ENCODE data around the gene DUSP15. TPM values are rescaled to one million over a fixed set of nuclear protein-coding genes. Genes with fewer than 3 reads are reported as not detected.

DUSP15 gene
- total RNA-seq, 1 donor from 2014 or later, result not detected

DNA sequence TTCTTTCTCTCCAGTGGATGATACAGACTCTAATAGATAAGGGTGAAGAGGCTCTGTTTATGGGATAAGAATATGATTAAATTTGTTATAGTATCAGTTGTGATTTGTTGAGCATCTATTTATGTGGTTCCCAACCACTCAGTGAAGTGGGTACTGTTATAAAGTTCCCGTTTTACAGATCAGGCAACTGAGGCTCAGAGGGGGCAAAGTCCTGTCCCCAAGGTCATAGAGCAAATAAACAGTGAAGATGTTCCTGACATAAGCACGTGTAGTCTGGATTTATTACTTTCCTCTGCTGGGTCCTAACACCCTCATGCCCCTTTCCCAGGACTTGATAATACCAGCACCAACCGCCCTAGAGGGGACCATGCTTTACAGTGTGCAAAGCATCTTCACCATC, 4.1 kb downstream of the DUSP15 start:
- no peak for DNase-seq (ENCODE audit: low read depth)
- TF ChIP-seq, protein P1, sequence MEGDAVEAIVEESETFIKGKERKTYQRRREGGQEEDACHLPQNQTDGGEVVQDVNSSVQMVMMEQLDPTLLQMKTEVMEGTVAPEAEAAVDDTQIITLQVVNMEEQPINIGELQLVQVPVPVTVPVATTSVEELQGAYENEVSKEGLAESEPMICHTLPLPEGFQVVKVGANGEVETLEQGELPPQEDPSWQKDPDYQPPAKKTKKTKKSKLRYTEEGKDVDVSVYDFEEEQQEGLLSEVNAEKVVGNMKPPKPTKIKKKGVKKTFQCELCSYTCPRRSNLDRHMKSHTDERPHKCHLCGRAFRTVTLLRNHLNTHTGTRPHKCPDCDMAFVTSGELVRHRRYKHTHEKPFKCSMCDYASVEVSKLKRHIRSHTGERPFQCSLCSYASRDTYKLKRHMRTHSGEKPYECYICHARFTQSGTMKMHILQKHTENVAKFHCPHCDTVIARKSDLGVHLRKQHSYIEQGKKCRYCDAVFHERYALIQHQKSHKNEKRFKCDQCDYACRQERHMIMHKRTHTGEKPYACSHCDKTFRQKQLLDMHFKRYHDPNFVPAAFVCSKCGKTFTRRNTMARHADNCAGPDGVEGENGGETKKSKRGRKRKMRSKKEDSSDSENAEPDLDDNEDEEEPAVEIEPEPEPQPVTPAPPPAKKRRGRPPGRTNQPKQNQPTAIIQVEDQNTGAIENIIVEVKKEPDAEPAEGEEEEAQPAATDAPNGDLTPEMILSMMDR (conservative IDR thresholded peaks at IDR 0.05; ENCODE audit: low read depth, low read length), result no peak
- no peak overlapping the region for H3K4me3 ChIP-seq (ENCODE audit: low read depth, low read length)

DNA sequence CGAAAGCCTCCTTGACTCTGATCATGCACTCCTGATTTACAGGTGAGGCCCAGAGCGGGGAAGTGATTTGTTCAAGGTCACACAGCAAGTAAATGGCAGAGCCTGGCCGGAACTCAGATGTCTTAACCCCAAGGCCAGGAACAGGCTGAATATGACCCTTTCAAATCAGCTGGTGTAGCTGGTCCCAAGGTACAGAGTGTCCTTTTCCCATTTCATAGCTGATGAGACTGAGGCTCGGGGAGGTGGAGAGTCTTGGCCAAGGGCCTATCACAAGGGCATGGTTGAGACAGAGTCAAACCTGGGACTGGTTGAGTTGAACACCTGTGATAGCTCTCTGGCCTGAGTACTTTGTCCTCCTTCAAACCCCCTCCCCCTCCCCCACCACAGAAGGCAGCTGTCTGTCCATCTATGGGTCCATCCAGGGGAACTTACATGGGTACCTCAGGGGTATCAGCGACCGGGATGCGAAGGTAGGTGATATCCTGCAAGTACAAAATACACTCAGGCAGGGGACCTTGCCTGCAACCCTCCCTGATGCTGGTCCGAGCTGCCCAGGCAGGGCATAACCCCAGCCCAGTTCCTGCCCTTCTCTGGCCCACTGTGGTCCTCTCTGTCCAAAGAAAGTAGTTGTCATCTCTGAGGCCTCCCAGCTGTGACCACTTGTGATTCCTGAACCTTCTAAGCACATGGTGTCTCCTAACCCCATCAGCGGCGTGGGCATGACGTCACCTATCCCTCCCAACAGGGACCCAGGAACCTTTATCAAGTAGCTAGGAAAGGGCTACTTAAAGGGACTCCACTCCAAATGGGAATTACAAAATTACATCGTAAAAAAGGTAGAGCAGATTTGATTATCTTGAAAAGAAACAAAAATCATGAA, 5.6 kb downstream of the DUSP15 start:
- no peak for DNase-seq (ENCODE audit: low read depth)
- no peak overlapping the region for H3K4me3 ChIP-seq (ENCODE audit: low read depth, low read length)
- TF ChIP-seq, protein P1 (conservative IDR thresholded peaks at IDR 0.05; ENCODE audit: low read depth, low read length), result no peak

DNA sequence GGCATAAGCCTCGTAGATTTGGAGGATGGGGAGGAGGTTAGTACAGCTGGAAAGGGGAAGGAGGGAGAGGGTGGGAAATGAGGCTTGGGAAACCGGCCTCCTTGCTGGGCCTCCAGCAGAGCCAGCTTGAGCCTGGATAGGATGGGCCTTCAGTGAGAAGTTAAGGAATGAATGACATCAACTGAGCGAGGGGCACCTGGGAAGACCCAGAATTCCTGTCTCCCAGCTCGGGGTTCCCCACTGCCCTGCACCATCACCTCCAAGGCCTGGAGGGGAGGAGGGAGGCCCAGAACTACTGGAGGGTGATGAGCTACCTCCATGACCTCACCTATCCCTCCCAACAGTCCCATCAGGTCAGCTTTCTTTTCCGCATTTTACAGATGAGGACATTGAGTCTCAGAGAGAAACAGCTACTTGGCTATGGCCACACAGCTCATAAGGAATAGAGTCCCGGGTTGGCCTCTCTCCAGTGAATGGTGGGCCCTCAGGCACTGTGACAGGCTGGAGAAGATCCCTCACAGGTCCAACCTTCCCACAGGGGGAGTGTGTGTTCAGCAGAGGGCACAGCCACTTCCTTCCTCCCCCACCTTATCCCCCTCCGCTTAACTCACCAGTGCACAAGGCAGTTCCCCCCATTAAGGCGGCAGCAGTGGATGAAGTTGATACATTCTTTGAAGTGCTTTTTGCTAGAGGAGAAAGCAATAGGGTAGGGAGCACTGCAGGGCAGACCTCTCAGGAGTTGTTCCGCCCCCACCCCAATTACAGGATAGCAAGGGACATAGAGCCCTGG, 6.8 kb downstream of the DUSP15 start:
- TF ChIP-seq, protein P1 (conservative IDR thresholded peaks at IDR 0.05; ENCODE audit: low read depth, low read length), result no peak
- DNase-seq (ENCODE audit: low read depth), result no peak
- H3K4me3 ChIP-seq (ENCODE audit: low read depth, low read length), result no peak overlapping the region

DNA sequence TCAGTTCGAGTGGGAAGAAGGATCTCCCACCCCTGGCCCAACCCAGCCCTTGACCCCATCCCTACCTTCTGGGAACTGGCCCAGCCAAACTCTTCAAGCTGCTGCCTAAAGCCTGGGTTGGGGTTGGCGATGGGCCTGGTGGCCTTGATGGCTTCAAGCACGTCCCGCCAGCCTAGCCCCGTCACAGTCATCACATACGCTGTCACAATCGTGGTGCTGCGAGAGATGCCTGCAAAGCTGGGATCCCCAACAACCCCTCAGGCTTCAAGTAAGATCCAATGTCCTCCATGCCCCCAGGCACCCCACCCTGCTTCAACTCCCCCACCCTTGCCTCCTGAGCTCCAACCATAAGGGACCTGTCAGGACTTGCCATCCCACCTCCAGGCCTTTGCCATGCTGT, 7.8 kb downstream of the DUSP15 start:
- no peak for DNase-seq (ENCODE audit: low read depth)
- TF ChIP-seq, protein P1 (conservative IDR thresholded peaks at IDR 0.05; ENCODE audit: low read depth, low read length), result no peak
- H3K4me3 ChIP-seq (ENCODE audit: low read depth, low read length), result no peak overlapping the region

DNA sequence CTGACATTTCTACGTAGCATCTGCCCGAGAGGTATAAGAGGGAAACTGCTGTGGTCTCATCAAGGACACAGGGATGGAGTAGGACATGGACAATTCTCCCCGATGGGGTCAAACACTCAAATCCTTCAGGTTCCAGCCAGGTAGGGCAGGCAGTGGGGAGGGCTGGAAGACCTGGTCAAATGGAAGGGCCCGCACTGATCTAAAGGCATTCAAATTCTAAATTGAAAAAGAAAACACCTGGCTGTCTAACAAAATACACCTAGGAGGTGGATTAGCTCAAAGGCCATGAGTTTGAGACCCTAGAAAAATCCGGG, 8.2 kb downstream of the DUSP15 start:
- TF ChIP-seq, protein P1 (conservative IDR thresholded peaks at IDR 0.05; ENCODE audit: low read depth, low read length), result no peak
- peak overlapping the region; percentile 53 for H3K4me3 ChIP-seq (ENCODE audit: low read depth, low read length)
- no peak for DNase-seq (ENCODE audit: low read depth)

DNA sequence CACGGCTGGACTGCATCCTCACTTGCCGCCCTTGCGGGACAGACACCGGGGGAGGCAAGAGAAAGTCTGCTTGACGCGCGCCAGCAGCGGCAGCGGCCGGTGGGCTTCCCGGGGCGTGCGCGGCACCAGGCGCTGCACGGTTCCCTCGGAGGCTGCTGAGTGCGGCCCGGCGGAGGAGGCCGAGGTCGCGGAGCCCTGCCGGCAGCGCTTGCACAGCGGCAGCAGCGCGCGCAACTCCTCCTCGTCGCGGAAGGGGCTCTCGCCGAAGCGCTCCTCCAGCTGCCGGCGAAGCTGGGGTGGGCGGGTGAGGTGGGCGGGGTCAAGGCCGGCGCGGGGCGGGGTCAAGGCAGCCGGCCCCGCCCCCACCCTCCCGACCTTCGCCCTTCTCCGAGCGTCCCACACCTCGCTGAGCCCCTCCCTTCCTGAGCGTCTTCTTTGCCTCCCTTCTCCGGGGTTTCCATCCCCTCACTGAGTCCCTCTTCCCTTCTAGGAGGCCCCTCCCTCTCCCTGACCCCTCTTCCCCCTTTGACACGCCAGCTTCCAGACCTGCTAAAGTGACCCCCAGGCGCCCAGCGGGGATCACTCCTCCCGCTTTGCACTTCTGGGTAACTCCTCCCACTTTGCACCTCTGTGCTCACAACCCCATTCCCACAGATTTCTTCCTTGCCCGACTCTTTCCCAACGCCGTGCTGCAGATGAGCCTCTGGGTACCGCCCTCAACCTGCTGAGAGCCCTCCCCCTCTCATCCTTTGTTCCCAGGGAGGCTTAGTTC, 8.8 kb downstream of the DUSP15 start:
- no peak for DNase-seq (ENCODE audit: low read depth)
- peak overlapping the region; percentile 53 for H3K4me3 ChIP-seq (ENCODE audit: low read depth, low read length)
- TF ChIP-seq, protein P1 (conservative IDR thresholded peaks at IDR 0.05; ENCODE audit: low read depth, low read length), result no peak
